K562 (cell line): ENCODE results near the gene PRDX3. TPM values are rescaled to one million over a fixed set of nuclear protein-coding genes. Genes with fewer than 3 reads are reported as not detected.
A peak's percentile ranks its signal among the peaks of the same experiment; 100 is the strongest.

ENCODE experiments used
- ATF7 ChIP-seq: fragments of 450-650 bp; IDR thresholded peaks from 2 replicates; pipeline ENCODE4 v1.7.1; 2014; ENCODE audit warnings: mild to moderate bottlenecking, moderate library complexity
- DNMT1 ChIP-seq: fragments of 450-650 bp; IDR thresholded peaks from 2 replicates; pipeline ENCODE4 v1.6.1; 2016; ENCODE audit warnings: antibody characterized with exemption, mild to moderate bottlenecking
- ELF1 ChIP-seq: fragments of 200-800 bp; sonication (Bioruptor generic); IDR thresholded peaks from 2 replicates; pipeline ENCODE4 v1.6.1; 2016; ENCODE audit warnings: missing genetic modification characterization, missing compliant biosample characterization
- HMGXB4 ChIP-seq: sonication (generic); formaldehyde crosslinking; IDR thresholded peaks from 2 replicates; pipeline ENCODE4 v1.8.1; 2023; ENCODE audit warnings: mild to moderate bottlenecking, missing genetic modification reagents
- MAZ ChIP-seq, 2 experiments: fragments of 450-650 bp in 1 of 2; sonication (generic) in 1 of 2; formaldehyde crosslinking; IDR thresholded peaks in 1 of 2; conservative IDR thresholded peaks in 1 of 2; 2 replicates each; pipeline versions ENCODE4 v1.4.0 to v1.5.0; 2020; ENCODE audit warnings: mild to moderate bottlenecking in 1 of 2, missing genetic modification reagents in 1 of 2
- NCOA6 ChIP-seq: fragments of 450-650 bp; IDR thresholded peaks from 2 replicates; pipeline ENCODE4 v1.6.1; 2017; ENCODE audit warnings: mild to moderate bottlenecking
- PYGO2 ChIP-seq: fragments of 450-650 bp; IDR thresholded peaks from 2 replicates; pipeline ENCODE4 v1.6.1; 2016; ENCODE audit warnings: mild to moderate bottlenecking, missing genetic modification characterization, moderate library complexity, missing compliant biosample characterization
- RAD51 ChIP-seq: fragments of 450-650 bp; IDR thresholded peaks from 2 replicates; pipeline ENCODE4 v1.7.1; 2016; ENCODE audit warnings: low read depth, mild to moderate bottlenecking, borderline replicate concordance
- RNF219 ChIP-seq: fragments of 250-450 bp; sonication (Bioruptor Pico); IDR thresholded peaks from 2 replicates; pipeline ENCODE4 v1.5.0; 2022; ENCODE audit warnings: mild to moderate bottlenecking
- SIN3B ChIP-seq: fragments of 450-650 bp; IDR thresholded peaks from 2 replicates; pipeline ENCODE4 v1.6.1; 2017; ENCODE audit warnings: low read depth, mild to moderate bottlenecking, moderate library complexity
- THRAP3 ChIP-seq: fragments of 450-650 bp; IDR thresholded peaks from 2 replicates; pipeline ENCODE4 v1.6.1; 2016; ENCODE audit warnings: mild to moderate bottlenecking, inconsistent platforms, borderline replicate concordance
- ZBTB17 ChIP-seq: fragments of 450-650 bp; formaldehyde crosslinking; IDR thresholded peaks from 2 replicates; pipeline ENCODE4 v1.4.0; 2020; ENCODE audit warnings: mild to moderate bottlenecking
- ZFX ChIP-seq: sonication (generic); formaldehyde crosslinking; IDR thresholded peaks from 2 replicates; pipeline ENCODE4 v1.8.0; 2022; ENCODE audit warnings: mild to moderate bottlenecking, missing genetic modification reagents, moderate library complexity
- ZNF217 ChIP-seq: sonication (generic); formaldehyde crosslinking; IDR thresholded peaks from 2 replicates; pipeline ENCODE4 v1.8.0; 2022; ENCODE audit warnings: mild to moderate bottlenecking, missing genetic modification reagents
- ZNF655 ChIP-seq: fragments of 250-450 bp; sonication (Bioruptor Pico); IDR thresholded peaks from 2 replicates; pipeline ENCODE4 v1.5.0; 2021
- polyA plus RNA-seq, 8 experiments: library from polyadenylated mRNA; depleted of rRNA in 4 of 8; stranded (reverse) in 5 of 8; unstranded in 3 of 8; fragments of >200 nt; fragmentation: Nextera tagmentation in 2 of 8; fragmentation: Illumina TruSeq in 1 of 8; extraction: Ambion mirVana in 2 of 8; extraction: Trizol in 1 of 8; gene quantifications; 2 replicates each; pipeline versions ENCODE4 v1.2.1 to v1.2.3, GENCODE V29; 2011 to 2014; ENCODE audit warnings: inconsistent platforms in 1 of 8, missing spikeins in 1 of 8
- total RNA-seq, 7 experiments: library from RNA; depleted of rRNA in 6 of 7; stranded (reverse); fragments of >200 nt in 6 of 7; fragmentation: Illumina TruSeq in 2 of 7; extraction: Trizol in 2 of 7; gene quantifications; 2 replicates each; pipeline versions ENCODE4 v1.2.1 to v1.2.3, GENCODE V29; 2011 to 2021; ENCODE audit warnings: low replicate concordance in 1 of 7
- TF ChIP-seq, protein P1 (sequence below), 3 experiments: IDR thresholded peaks in 2 of 3; conservative IDR thresholded peaks in 1 of 3; 2 replicates each; pipeline ENCODE4 v1.5.1; 2011 to 2012; ENCODE audit warnings: low read length in 3 of 3, mild to moderate bottlenecking in 3 of 3, control low read depth in 2 of 3, improper control_type of control experiment in 1 of 3, inconsistent platforms in 1 of 3, low read depth in 1 of 3, mixed read lengths in 1 of 3, moderate library complexity in 1 of 3; ENCODE audit not compliant: insufficient read depth in 2 of 3
- TF ChIP-seq, protein P2 (sequence below): fragments of 450-650 bp; IDR thresholded peaks from 2 replicates; pipeline ENCODE4 v1.6.1; 2016; ENCODE audit warnings: borderline replicate concordance

PRDX3 gene
- total and polyA plus RNA-seq, 9 of the 15 experiments (the other 6 are each of a cell fraction or from before 2014, with no cell fraction given), result 122 to 994 (median 173) TPM

DNA sequence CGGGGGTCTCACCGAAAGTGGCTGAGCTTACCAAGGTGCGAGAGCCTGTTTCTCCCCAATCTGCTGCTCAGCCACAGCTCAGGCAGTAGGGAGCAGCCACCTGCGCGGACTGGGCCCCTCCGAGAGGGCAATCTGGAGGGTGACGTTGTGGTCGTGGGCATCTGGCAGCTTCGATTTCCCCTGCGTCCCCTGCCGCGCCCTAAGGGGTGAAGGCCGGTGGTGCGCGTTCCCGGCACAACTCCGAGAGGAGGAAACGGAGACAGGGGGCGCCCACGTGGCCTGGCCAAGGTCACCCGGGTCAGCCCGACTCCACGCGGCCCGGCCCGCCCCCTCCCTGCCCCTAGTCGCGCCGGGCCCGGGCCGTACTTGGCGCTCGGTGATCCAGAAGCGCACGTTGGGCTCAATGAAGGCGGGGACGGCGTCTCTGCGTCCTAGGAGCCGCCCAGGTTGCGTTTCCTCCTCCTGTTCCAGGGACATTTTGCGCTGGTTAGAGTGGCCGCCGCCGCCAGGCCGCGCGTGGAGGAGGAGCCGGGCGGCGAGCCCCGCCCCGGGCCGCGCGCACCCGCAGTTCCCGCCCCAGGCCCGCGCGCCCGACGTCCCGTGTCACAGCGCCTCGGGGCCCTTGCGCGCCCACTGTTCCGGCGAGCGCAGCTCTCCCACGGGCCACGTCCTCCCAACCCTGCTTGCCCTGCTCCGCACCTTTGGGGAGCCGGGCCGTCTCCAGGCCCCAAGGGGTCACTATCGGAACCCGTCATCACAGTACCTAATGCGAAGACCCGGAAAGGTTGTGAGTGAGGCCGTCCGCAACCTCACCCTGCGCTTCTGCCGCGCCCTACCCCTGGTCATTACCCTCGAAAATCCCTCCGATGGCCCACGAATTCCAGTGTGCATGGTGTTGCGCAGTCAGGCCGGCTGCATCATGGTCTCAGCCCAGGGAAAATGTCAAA lies 13.2 kb downstream of the PRDX3 start, which contains the start of gene SFXN4 (continued):
- TF ChIP-seq ZFX, result peak; percentile 93
- peak; percentile 51; the same call in 1 of the 2 replicates for TF ChIP-seq ELF1 (tag)
- TF ChIP-seq, protein P1, sequence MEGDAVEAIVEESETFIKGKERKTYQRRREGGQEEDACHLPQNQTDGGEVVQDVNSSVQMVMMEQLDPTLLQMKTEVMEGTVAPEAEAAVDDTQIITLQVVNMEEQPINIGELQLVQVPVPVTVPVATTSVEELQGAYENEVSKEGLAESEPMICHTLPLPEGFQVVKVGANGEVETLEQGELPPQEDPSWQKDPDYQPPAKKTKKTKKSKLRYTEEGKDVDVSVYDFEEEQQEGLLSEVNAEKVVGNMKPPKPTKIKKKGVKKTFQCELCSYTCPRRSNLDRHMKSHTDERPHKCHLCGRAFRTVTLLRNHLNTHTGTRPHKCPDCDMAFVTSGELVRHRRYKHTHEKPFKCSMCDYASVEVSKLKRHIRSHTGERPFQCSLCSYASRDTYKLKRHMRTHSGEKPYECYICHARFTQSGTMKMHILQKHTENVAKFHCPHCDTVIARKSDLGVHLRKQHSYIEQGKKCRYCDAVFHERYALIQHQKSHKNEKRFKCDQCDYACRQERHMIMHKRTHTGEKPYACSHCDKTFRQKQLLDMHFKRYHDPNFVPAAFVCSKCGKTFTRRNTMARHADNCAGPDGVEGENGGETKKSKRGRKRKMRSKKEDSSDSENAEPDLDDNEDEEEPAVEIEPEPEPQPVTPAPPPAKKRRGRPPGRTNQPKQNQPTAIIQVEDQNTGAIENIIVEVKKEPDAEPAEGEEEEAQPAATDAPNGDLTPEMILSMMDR (IDR thresholded peaks at IDR 0.05 in 2 of 3, conservative IDR thresholded peaks at IDR 0.05 in 1 of 3; ENCODE audit: insufficient read depth in 2 of 3, low read depth in 1 of 3, low read length in 3 of 3), result peak in 2 of 3 experiments; percentile 2 to 3; a peak in 1 of 6 replicates
- peak; percentile 28; the same call in 1 of the 2 replicates for TF ChIP-seq ATF7
- TF ChIP-seq, protein P2, sequence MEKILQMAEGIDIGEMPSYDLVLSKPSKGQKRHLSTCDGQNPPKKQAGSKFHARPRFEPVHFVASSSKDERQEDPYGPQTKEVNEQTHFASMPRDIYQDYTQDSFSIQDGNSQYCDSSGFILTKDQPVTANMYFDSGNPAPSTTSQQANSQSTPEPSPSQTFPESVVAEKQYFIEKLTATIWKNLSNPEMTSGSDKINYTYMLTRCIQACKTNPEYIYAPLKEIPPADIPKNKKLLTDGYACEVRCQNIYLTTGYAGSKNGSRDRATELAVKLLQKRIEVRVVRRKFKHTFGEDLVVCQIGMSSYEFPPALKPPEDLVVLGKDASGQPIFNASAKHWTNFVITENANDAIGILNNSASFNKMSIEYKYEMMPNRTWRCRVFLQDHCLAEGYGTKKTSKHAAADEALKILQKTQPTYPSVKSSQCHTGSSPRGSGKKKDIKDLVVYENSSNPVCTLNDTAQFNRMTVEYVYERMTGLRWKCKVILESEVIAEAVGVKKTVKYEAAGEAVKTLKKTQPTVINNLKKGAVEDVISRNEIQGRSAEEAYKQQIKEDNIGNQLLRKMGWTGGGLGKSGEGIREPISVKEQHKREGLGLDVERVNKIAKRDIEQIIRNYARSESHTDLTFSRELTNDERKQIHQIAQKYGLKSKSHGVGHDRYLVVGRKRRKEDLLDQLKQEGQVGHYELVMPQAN, result peak; percentile 72; the same call in 1 of the 2 replicates
- no peak for TF ChIP-seq SIN3B
- TF ChIP-seq ZNF655 (CRISPR knock-in tag), result no peak
- TF ChIP-seq THRAP3, result no peak
- no peak for TF ChIP-seq ZNF217
- peak in 1 of 2 experiments; percentile 60 for TF ChIP-seq MAZ (CRISPR knock-in tag; conservative IDR thresholded peaks at IDR 0.05 in 1 of 2, IDR thresholded peaks at IDR 0.05 in 1 of 2)
- no peak for TF ChIP-seq PYGO2 (tag)
- peak; percentile 77 for TF ChIP-seq RAD51
- no peak for TF ChIP-seq DNMT1
- TF ChIP-seq HMGXB4, result peak; percentile 37; the same call in 1 of the 2 replicates
- no peak for TF ChIP-seq NCOA6
- peak; percentile 30; the same call in 1 of the 2 replicates for TF ChIP-seq ZBTB17
- TF ChIP-seq RNF219, result no peak
